A549 (cell line): ENCODE data around the gene UNC79. TPM values are rescaled to one million over a fixed set of nuclear protein-coding genes. Genes with fewer than 3 reads are reported as not detected.

ENCODE experiments used
- ATAC-seq, 2 experiments: fragments of 200-7000 bp in 1 of 2; fragments of >200 bp in 1 of 2; cut with Nextera tagmentation in 1 of 2; cut with Tn5 transposase in 1 of 2; 3 replicates each; pipeline versions ENCODE4 v1.8.0 to v1.9.1; 2018 to 2020; ENCODE audit warnings: mild to moderate bottlenecking in 1 of 2, moderate library complexity in 1 of 2
- CTCF ChIA-PET: fragments of 300-600 bp; sonication (Branson Sonifier 250); formaldehyde crosslinking; extraction: SDS; loops from one replicate; lab custom pipeline; 2021; ENCODE audit warnings: antibody characterized with exemption, inconsistent platforms; lab: Yijun Ruan, JAX
- POLR2A ChIA-PET: fragments of 350-600 bp; formaldehyde crosslinking; extraction: SDS; loops from one replicate; lab custom pipeline; 2021; ENCODE audit warnings: antibody characterized with exemption, inconsistent platforms; lab: Yijun Ruan, JAX
- DNase-seq, 2 experiments: peaks; one replicate each; pipeline versions ENCODE4 v3.0.0 to v3.0.0-alpha.2; 2011 to 2016; ENCODE audit warnings: low read depth in 1 of 2, low spot score in 1 of 2
- FAIRE-seq: peaks from 2 replicates; lab custom pipeline; 2011; peaks lifted over from hg19 to GRCh38; lab: Jason Lieb, UNC
- H3K27ac ChIP-seq, 2 experiments: fragments of >200 bp; sonication (Bioruptor Twin); formaldehyde crosslinking; 3 replicates each; pipeline ENCODE4 v1.5.1; 2016 to 2017
- H3K4me1 ChIP-seq: fragments of >200 bp; sonication (Bioruptor Twin); formaldehyde crosslinking; 3 replicates; pipeline ENCODE4 v1.6.1; 2016
- H3K4me2 ChIP-seq: fragments of >200 bp; sonication (Bioruptor Twin); formaldehyde crosslinking; 3 replicates; pipeline ENCODE4 v1.6.1; 2016
- H3K4me3 ChIP-seq: fragments of >200 bp; sonication (Bioruptor Twin); formaldehyde crosslinking; 3 replicates; pipeline ENCODE4 v1.5.1; 2016
- H3K9me3 ChIP-seq: fragments of >200 bp; sonication (Bioruptor Twin); formaldehyde crosslinking; 3 replicates; pipeline ENCODE4 v1.6.1; 2016
- BHLHE40 ChIP-seq: IDR thresholded peaks from 2 replicates; pipeline ENCODE4 v1.6.1; 2012; ENCODE audit warnings: low read depth, low read length, inconsistent platforms
- CBX8 ChIP-seq: fragments of 200-600 bp; sonication (generic); IDR thresholded peaks from 2 replicates; pipeline ENCODE4 v1.6.1; 2016
- CHD4 ChIP-seq: fragments of 200-600 bp; sonication (generic); IDR thresholded peaks from 2 replicates; pipeline ENCODE4 v1.6.1; 2016; ENCODE audit warnings: antibody characterized with exemption, mild to moderate bottlenecking, borderline replicate concordance
- EHF ChIP-seq: fragments of 250-450 bp; sonication (Bioruptor Pico); IDR thresholded peaks from 2 replicates; pipeline ENCODE4 v1.5.0; 2020; ENCODE audit warnings: mild to moderate bottlenecking
- EHMT2 ChIP-seq: fragments of 200-600 bp; sonication (generic); IDR thresholded peaks from 2 replicates; pipeline ENCODE4 v1.6.1; 2016; ENCODE audit warnings: antibody characterized with exemption, low read depth, mild to moderate bottlenecking, moderate library complexity
- FOSB ChIP-seq: fragments of 250-450 bp; sonication (Bioruptor Pico); IDR thresholded peaks from 2 replicates; pipeline ENCODE4 v1.5.0; 2020; ENCODE audit warnings: mild to moderate bottlenecking, moderate library complexity
- FOSL2 ChIP-seq, 2 experiments: fragments of 450-650 bp in 1 of 2; fragments of >200 bp in 1 of 2; sonication (Bioruptor Twin) in 1 of 2; formaldehyde crosslinking; IDR thresholded peaks; 2 replicates each; pipeline versions ENCODE4 v1.5.0 to v1.6.1; 2016 to 2020; ENCODE audit warnings: mild to moderate bottlenecking in 1 of 2, moderate library complexity in 1 of 2
- GATA3 ChIP-seq: IDR thresholded peaks from 2 replicates; pipeline ENCODE4 v1.6.1; 2012; ENCODE audit warnings: borderline replicate concordance
- HOXB5 ChIP-seq: fragments of 250-450 bp; sonication (Bioruptor Pico); IDR thresholded peaks from 2 replicates; pipeline ENCODE4 v1.5.0; 2020; ENCODE audit warnings: mild to moderate bottlenecking, moderate library complexity
- JUNB ChIP-seq: fragments of >200 bp; sonication (Bioruptor Twin); formaldehyde crosslinking; IDR thresholded peaks from 2 replicates; pipeline ENCODE4 v1.6.1; 2016
- KDM1A ChIP-seq: fragments of 200-600 bp; sonication (generic); IDR thresholded peaks from 2 replicates; pipeline ENCODE4 v1.6.1; 2016; ENCODE audit warnings: low read depth, mild to moderate bottlenecking
- NFE2L2 ChIP-seq: fragments of 150-350 bp; conservative IDR thresholded peaks from 2 replicates; pipeline ENCODE4 v1.6.1; 2014; ENCODE audit warnings: low read length
- PHF8 ChIP-seq: fragments of 200-600 bp; sonication (generic); IDR thresholded peaks from 2 replicates; pipeline ENCODE4 v1.6.1; 2016; ENCODE audit warnings: low read depth, mild to moderate bottlenecking, antibody characterized with exemption, moderate library complexity, borderline replicate concordance
- POLR2A ChIP-seq: IDR thresholded peaks from 2 replicates; pipeline ENCODE4 v1.6.1; 2012; ENCODE audit warnings: mild to moderate bottlenecking, low read length
- POLR2AphosphoS2 ChIP-seq: conservative IDR thresholded peaks from 2 replicates; pipeline ENCODE4 v1.6.1; 2012; ENCODE audit warnings: low read length, improper control_type of control experiment, inconsistent platforms
- RFX5 ChIP-seq: fragments of 450-650 bp; IDR thresholded peaks from 2 replicates; pipeline ENCODE4 v1.7.1; 2014; ENCODE audit warnings: antibody characterized with exemption, mild to moderate bottlenecking, moderate library complexity
- SMC3 ChIP-seq: fragments of >200 bp; sonication (Bioruptor Twin); formaldehyde crosslinking; IDR thresholded peaks from 3 replicates; pipeline ENCODE4 v1.6.1; 2018; ENCODE audit warnings: inconsistent platforms
- SREBF2 ChIP-seq: fragments of 450-650 bp; IDR thresholded peaks from 2 replicates; pipeline ENCODE4 v1.6.1; 2014; ENCODE audit warnings: mild to moderate bottlenecking, moderate library complexity
- WGBS: methylation state at CpG from one replicate; pipeline ENCODE4 v1.1.6; 2017; ENCODE audit errors: missing lambda C conversion rate; 5-methylcytosine and 5-hydroxymethylcytosine counted together
- polyA plus RNA-seq, 4 experiments: library from polyadenylated mRNA; depleted of rRNA in 3 of 4; stranded (reverse); fragments of >200 nt; fragmentation: RNase III in 1 of 4; extraction: RNeasy Plus Mini Kit Qiagen cat#74134 plus additional on column Dnase treatment in 1 of 4; gene quantifications; 2 replicates in 3 of 4; 3 replicates in 1 of 4; pipeline ENCODE4 v1.2.3, GENCODE V29; 2011 to 2017
- TF ChIP-seq, protein P1 (sequence below): fragments of 200-600 bp; sonication (generic); IDR thresholded peaks from 2 replicates; pipeline ENCODE4 v1.6.1; 2016; ENCODE audit warnings: antibody characterized with exemption, mild to moderate bottlenecking, moderate library complexity
- TF ChIP-seq, protein P2 (sequence below): IDR thresholded peaks from 2 replicates; pipeline ENCODE4 v1.6.1; 2012; ENCODE audit warnings: low read depth, borderline replicate concordance
- TF ChIP-seq, protein P3 (sequence below): fragments of >200 bp; sonication (Bioruptor Twin); formaldehyde crosslinking; IDR thresholded peaks from 2 replicates; pipeline ENCODE4 v1.6.1; 2016
- TF ChIP-seq, protein P4 (sequence below): fragments of 250-450 bp; sonication (Bioruptor Pico); IDR thresholded peaks from 2 replicates; pipeline ENCODE4 v1.5.0; 2020; ENCODE audit warnings: low read depth, mild to moderate bottlenecking, moderate library complexity
- TF ChIP-seq, protein P5 (sequence below): IDR thresholded peaks from 2 replicates; pipeline ENCODE4 v1.6.1; 2012

The UNC79 gene
- polyA plus RNA-seq, 2 of the 4 experiments (the other 2 are of a cell fraction) = 0.01 TPM

DNA sequence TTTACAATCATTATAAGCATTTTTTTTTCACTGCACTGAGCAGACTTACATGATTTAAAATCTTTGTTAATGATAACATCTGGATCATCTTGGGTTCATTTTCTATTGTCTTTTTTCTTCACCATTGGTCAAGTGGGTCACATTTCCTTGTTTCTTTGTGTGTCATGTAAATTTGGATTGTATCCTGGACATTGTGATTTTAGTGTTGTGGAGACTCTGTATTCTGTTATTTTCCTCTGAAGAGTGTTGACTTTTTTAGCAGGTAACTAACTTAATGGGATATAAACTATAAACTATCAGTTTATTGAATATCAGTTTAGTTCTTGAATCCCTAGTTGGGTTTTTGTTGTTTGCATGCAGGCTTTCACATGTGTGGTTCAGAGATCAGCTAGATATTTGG is 4.0 kb upstream of the UNC79 start:
- CTCF ChIA-PET = no interaction called here

DNA sequence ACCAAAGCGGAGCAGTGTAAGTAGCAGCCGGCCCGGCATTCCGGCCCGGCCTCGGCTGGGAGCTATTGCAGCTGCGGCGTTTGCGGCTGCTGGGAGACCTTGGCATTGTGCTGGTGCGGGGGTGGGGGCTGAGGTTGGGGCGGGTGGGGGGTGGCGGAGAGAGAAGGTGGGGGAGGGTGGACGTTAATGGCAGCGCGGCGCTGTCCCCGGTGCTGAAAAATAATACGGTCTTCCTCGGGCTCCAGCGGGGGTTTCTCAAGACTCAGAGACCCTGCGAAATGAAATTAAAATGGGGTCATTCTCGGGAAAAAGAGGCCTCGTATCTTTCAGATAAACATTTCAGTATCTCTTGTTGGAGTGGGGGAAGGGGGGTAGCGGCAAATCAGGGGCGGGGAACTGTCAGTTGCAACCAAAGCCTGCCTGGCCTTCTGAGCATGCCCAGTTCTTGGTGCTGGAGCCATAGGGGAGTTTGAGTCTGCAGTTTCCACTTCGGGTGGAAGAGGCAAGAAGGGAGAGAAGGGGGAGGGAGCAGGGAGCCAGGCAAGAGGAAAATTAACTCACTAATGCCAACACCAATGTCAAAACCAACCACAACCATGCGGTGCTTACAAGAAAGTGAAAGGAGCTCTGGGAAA is 414 bp downstream of the UNC79 start:
- POLR2A ChIA-PET = no interaction called here
- no peak for ATAC-seq
- WGBS = 44% methylated on average over 17 of the region's 27 CpGs
- no peak for DNase-seq
- no peaks in the 10 kb centered on the region for H3K4me1 ChIP-seq
- H3K4me2 ChIP-seq = 0 out of 3 replicates have a peak overlapping the region, but pooled peaks have one; percentile 44
- H3K27ac ChIP-seq = no peak overlapping the region
- TF ChIP-seq, protein P1, sequence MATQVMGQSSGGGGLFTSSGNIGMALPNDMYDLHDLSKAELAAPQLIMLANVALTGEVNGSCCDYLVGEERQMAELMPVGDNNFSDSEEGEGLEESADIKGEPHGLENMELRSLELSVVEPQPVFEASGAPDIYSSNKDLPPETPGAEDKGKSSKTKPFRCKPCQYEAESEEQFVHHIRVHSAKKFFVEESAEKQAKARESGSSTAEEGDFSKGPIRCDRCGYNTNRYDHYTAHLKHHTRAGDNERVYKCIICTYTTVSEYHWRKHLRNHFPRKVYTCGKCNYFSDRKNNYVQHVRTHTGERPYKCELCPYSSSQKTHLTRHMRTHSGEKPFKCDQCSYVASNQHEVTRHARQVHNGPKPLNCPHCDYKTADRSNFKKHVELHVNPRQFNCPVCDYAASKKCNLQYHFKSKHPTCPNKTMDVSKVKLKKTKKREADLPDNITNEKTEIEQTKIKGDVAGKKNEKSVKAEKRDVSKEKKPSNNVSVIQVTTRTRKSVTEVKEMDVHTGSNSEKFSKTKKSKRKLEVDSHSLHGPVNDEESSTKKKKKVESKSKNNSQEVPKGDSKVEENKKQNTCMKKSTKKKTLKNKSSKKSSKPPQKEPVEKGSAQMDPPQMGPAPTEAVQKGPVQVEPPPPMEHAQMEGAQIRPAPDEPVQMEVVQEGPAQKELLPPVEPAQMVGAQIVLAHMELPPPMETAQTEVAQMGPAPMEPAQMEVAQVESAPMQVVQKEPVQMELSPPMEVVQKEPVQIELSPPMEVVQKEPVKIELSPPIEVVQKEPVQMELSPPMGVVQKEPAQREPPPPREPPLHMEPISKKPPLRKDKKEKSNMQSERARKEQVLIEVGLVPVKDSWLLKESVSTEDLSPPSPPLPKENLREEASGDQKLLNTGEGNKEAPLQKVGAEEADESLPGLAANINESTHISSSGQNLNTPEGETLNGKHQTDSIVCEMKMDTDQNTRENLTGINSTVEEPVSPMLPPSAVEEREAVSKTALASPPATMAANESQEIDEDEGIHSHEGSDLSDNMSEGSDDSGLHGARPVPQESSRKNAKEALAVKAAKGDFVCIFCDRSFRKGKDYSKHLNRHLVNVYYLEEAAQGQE = peak; percentile 76
- TF ChIP-seq KDM1A = no peak
- CTCF ChIA-PET = no interaction called here
- H3K9me3 ChIP-seq = peaks cover 3% of the 10 kb centered on the region; the same call in 1 of the 3 replicates
- H3K4me3 ChIP-seq = no peak overlapping the region
- FAIRE-seq = no peak

More for the DNA sequence above, 4.0 kb upstream of the UNC79 start:
- Histone ChIP-seq H3K4me3 (no peak overlapping the region), H3K9me3 (peaks cover 11% of the 10 kb centered on the region; the same call in 2 of the 3 replicates), H3K4me2 (no peak overlapping the region), H3K27ac (no peak overlapping the region), H3K4me1 (no peaks in the 10 kb centered on the region)
- TF ChIP-seq, protein P2, sequence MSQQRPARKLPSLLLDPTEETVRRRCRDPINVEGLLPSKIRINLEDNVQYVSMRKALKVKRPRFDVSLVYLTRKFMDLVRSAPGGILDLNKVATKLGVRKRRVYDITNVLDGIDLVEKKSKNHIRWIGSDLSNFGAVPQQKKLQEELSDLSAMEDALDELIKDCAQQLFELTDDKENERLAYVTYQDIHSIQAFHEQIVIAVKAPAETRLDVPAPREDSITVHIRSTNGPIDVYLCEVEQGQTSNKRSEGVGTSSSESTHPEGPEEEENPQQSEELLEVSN = no peak
- TF ChIP-seq EHF (CRISPR knock-in tag) (no peak), BHLHE40 (no peak), FOSB (CRISPR knock-in tag) (no peak)
- ATAC-seq (no peak), DNase-seq (no peak), FAIRE-seq (no peak)
- POLR2A ChIA-PET = no interaction called here

DNA sequence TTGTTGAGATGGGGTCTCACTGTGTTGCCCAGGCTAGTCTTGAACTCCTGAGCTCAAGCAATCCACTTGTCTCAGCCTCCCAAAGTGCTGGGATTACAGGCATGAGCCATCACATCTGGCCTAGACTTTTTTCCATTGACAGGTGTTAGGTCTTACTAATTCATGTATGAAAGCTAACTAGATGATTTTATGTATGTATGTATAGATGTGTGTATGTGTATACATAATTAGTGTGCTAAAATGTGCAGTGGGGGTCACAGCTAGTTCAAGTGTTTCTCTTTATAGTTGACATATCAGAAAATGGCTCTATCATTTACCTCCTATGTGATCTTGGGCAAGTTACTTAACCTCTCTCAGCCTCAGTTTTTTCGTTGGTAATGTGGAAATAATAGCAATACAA is 23.5 kb downstream of the UNC79 start:
- no peak for ATAC-seq
- Histone ChIP-seq H3K4me2 (no peak overlapping the region), H3K9me3 (no peaks in the 10 kb centered on the region), H3K4me1 (no peaks in the 10 kb centered on the region), H3K4me3 (no peak overlapping the region), H3K27ac (no peak overlapping the region)
- POLR2A ChIA-PET = no interaction called here
- 0% methylated on average over 1 of the region's 1 CpG for WGBS
- CTCF ChIA-PET = no interaction called here
- DNase-seq = no peak
- TF ChIP-seq, protein P3, sequence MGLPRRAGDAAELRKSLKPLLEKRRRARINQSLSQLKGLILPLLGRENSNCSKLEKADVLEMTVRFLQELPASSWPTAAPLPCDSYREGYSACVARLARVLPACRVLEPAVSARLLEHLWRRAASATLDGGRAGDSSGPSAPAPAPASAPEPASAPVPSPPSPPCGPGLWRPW = no peak
- TF ChIP-seq HOXB5 (no peak), RFX5 (no peak), FOSL2 (IDR thresholded peaks at IDR 0.05) (no peak), FOSL2 (CRISPR knock-in tag; IDR thresholded peaks at IDR 0.05) (no peak), POLR2AphosphoS2 (no peak), CBX8 (no peak), POLR2A (no peak), EHMT2 (no peak), GATA3 (no peak), PHF8 (no peak), SMC3 (no peak), BHLHE40 (no peak), JUNB (no peak), CHD4 (no peak), SREBF2 (no peak), NFE2L2 (no peak)
- TF ChIP-seq, protein P2 = no peak
- TF ChIP-seq, protein P4, sequence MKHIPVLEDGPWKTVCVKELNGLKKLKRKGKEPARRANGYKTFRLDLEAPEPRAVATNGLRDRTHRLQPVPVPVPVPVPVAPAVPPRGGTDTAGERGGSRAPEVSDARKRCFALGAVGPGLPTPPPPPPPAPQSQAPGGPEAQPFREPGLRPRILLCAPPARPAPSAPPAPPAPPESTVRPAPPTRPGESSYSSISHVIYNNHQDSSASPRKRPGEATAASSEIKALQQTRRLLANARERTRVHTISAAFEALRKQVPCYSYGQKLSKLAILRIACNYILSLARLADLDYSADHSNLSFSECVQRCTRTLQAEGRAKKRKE = no peak
- TF ChIP-seq, protein P5, sequence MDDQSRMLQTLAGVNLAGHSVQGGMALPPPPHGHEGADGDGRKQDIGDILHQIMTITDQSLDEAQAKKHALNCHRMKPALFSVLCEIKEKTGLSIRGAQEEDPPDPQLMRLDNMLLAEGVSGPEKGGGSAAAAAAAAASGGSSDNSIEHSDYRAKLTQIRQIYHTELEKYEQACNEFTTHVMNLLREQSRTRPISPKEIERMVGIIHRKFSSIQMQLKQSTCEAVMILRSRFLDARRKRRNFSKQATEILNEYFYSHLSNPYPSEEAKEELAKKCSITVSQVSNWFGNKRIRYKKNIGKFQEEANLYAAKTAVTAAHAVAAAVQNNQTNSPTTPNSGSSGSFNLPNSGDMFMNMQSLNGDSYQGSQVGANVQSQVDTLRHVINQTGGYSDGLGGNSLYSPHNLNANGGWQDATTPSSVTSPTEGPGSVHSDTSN = no peak
- no peak for FAIRE-seq
